CD4-positive, alpha-beta T cell treated with Interleukin-15 for 1 hour (primary cell): ENCODE data around the gene SERPINF2.
"Not testable (repeated sequence)": the region's sequence is repeated elsewhere in the genome, so short reads cannot be mapped to it uniquely, and the experiment has no call there.

Experiments
- DNase-seq: peaks from one replicate; pipeline ENCODE4 v3.0.0-alpha.2; 2020

The SERPINF2 gene

DNA sequence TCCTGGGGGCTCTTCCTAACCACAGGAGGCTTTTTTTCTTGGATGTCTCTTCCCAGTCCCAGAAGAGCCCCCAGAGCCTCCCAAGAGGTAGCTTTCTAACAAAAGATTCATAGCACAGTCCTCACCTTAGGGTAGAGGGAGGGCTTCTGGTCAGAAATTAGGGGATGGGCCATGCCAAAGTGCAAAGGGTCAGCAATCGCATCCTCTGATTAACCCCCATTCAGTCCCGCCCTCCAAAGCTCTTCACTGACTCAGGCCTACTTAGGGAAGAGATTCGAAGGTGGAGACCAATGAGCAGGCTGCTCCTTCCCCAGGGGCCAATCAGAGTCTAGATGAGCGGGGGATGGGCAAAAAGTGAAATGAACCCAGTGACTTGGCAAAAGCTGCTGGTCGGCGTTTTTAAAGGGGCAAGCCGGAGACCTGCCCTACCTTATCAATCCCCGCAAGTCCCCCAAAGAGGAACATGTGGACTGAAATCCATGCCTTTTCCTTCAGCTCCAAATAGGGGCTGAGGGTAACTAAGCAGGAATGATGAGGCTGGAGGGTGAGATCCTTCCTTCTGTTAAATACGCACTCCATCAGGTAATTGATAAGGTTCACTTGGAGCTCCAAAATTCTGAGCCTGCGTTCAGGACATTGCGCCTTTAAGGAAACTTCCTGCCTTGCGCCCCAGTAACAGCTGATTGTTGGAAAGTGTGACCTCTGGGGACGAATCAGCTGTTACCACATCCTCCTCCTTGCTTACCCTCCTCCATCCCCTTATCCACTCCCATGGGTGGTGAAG lies 25.6 kb upstream of the SERPINF2 start:
- peak; percentile 92 for DNase-seq

DNA sequence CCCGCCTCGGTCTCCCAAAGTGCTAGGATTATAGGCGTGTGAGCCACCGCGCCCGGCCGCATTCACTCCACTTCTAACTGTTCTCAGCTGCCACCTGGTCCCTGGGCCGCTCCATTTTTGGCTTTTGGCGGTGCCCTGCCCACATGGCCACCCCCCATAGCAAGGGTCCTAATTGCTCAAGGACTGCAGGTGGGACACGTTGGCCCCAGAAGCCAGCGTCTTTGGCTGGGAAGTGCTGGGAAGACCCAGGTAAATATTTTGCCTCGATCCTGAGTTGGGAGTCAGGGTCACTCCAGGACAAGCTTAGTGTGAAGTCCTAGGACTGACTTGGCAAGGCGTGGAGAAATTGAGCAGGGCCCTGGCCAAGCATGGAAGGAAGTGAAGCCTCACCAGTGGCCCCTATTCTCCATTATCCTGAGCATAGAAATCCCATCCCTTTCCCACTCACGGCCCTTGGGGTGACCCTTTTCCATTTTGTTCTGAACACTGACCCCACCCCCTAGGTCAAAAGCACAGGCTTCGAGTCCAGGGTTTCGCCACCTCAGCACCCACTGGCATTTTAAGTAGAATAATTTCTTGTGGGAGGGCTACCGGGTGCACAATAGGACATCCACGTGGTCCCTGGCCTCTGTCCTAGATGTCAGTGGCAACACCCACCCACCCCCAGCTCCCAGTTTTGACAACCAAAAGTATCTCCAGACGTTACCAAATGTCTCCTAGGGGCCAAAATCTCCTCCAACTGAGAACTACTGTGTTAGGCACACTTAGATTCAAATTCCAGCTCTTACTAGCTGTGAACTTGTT lies 24.1 kb upstream of the SERPINF2 start:
- no peak for DNase-seq

DNA sequence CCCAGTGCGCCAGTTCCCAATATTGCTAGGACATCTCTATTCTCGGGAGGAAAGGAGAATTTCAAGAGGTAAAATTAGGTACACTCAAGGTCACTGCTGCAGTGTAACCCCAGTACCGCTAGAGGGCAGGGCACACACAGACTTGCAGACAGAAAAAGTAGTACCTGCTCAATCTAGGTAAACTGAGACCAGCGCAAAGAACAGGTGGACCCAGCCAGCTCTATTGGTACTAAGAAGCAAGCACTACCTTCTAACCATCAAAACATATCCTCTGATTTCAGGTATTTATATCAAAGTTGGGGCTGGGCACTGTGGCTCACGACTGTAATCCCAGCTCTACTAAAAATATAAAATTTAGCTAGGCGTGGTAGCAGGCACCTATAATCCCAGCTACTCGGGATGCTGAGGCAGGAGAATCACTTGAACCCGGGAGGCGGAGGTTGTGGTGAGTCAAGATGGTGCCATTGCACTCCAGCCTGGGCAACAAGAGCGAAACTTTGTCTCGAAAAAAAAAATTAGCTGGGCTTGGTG lies 21.8 kb upstream of the SERPINF2 start:
- DNase-seq = peak; percentile 61

DNA sequence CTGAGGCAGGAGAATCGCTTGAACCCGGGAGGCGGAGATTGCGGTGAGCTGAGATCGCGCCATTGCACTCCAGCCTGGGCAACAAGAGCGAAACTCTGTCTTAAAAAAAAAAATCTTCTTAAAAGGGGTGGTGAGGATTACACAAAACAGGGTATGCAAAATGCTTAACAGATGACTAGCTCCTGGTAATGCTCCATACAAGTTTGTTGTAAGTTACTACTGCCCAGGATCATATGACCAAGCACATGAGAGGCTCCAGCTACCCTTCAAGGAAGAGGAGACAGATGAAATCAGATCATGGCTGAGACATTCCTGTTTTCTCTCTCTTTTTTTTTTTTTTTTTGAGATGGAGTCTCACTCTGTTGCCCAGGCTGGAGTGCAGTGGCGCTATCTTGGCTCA lies 20.6 kb upstream of the SERPINF2 start:
- not testable (repeated sequence) for DNase-seq

DNA sequence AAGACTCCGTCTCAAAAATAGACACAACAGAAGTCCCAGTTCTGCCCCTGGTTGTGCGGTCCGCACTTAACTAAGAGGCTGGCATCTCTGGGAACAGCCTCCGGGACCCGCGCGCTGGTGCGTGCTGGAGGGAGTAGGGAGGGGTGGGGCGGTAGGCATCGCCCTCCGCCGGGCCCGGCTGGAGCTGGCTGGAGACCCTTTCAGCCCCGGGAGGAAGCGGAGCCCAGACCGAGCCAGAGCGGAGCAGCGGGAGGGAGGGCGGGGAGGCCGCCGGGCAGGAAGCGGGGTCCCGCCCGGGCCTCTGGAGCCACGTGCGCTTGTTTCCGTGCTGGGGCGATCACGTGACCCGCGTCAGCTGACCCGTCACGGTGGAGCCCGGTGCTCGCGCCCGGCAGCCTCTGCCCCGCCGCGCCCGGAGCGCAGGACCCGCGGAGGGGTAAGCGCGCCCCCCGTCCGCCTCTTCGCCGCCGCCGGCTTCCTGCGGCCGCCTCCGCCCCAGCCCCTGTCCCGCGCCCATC lies 18.3 kb upstream of the SERPINF2 start, which contains the start of gene WDR81:
Gene WDR81 (plus strand): TSS at position 354 of the 518 bp plus-strand sequence. CDS start 256 bp downstream, outside the sequence.
- peak; percentile 84 for DNase-seq

DNA sequence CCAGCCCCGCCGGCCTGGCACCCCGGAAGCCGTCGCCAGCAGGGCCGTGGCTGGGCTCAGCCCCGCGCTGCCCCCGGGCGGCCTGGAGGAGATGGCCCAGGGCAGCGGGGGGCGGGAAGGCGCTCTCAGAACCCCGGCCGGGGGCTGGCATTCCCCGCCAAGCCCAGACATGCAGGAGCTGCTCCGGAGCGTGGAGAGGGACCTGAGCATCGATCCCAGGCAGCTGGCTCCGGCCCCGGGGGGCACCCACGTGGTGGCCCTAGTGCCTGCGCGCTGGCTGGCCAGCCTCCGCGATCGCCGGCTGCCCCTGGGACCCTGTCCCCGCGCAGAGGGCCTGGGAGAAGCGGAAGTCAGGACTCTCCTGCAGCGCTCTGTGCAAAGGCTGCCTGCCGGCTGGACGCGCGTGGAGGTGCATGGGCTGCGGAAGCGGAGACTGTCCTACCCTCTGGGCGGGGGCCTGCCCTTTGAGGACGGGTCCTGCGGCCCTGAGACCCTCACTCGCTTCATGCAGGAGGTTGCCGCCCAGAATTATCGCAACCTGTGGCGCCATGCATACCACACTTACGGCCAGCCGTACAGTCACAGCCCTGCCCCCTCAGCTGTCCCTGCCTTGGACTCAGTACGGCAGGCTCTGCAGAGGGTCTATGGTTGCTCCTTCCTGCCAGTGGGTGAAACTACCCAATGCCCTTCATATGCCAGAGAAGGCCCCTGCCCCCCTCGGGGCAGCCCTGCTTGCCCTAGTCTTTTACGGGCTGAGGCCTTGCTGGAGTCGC lies 17.6 kb upstream of the SERPINF2 start:
- no peak for DNase-seq

DNA sequence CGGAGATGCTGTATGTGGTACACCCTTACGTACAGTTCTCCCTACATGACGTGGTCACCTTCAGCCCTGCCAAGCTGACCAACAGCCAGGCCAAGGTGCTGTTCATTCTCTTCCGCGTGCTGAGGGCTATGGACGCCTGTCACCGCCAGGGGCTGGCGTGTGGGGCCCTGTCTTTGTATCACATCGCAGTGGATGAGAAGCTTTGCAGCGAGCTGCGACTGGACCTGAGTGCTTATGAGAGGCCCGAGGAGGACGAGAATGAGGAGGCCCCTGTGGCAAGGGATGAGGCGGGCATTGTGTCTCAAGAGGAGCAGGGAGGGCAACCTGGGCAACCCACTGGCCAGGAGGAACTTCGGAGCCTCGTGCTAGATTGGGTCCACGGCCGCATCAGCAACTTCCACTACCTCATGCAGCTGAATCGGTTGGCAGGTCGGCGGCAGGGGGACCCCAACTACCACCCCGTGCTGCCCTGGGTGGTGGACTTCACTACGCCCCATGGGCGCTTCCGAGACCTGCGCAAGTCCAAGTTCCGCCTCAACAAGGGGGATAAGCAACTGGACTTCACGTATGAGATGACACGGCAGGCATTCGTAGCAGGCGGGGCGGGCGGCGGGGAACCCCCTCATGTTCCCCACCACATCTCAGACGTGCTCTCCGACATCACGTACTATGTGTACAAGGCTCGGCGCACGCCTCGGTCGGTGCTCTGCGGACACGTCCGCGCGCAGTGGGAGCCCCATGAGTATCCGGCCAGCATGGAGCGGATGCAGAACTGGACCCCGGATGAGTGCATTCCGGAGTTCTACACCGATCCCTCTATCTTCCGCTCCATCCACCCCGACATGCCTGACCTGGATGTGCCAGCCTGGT lies 16.8 kb upstream of the SERPINF2 start:
- DNase-seq = no peak

DNA sequence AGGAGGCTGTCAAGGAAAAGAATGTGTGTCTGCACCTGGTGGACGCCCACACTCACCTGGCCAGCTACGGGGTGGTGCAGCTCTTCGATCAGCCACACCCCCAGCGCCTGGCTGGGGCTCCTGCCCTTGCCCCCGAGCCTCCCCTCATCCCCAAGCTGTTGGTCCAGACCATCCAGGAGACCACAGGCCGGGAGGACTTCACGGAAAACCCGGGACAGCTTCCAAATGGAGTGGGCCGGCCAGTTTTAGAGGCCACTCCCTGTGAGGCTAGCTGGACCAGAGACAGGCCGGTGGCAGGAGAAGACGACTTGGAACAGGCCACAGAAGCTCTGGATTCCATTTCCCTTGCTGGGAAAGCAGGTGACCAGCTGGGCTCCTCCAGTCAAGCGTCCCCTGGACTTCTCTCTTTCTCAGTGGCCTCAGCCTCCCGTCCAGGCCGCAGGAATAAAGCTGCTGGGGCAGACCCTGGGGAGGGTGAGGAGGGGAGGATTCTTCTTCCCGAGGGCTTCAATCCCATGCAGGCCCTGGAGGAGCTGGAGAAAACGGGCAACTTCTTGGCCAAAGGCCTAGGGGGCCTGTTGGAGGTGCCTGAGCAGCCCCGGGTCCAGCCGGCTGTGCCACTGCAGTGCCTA lies 15.9 kb upstream of the SERPINF2 start:
- no peak for DNase-seq

DNA sequence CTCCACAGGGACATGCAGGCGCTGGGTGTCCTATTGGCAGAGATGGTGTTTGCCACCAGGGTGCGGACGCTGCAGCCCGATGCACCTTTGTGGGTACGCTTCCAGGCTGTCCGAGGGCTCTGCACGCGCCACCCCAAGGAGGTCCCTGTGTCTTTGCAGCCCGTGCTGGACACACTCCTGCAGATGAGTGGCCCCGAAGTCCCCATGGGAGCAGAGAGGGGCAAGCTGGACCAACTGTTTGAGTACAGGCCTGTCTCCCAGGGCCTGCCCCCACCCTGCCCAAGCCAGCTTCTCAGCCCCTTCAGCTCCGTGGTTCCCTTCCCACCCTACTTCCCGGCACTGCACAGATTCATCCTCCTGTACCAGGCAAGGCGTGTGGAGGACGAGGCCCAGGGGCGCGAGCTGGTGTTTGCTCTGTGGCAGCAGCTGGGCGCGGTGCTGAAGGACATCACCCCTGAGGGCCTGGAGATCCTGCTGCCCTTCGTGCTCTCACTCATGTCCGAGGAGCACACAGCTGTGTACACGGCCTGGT lies 15.3 kb upstream of the SERPINF2 start:
- no peak for DNase-seq

DNA sequence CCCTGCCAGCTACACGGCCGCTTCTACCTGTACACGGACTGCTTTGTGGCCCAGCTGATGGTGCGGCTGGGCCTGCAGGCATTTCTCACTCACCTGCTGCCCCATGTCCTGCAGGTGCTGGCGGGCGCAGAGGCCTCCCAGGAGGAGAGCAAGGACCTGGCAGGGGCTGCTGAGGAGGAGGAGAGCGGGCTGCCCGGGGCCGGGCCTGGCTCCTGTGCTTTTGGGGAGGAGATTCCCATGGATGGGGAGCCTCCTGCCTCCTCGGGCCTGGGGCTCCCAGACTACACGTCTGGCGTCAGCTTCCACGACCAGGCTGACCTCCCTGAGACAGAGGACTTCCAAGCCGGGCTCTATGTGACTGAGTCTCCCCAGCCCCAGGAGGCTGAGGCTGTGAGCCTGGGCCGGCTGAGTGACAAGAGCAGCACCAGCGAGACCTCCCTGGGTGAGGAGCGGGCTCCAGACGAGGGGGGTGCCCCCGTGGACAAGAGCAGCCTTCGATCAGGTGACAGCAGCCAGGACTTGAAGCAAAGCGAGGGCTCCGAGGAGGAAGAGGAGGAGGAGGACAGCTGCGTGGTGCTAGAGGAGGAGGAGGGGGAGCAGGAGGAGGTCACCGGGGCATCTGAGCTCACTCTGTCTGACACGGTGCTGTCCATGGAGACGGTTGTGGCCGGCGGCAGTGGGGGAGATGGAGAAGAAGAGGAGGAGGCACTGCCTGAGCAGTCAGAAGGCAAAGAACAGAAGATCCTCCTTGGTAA lies 14.6 kb upstream of the SERPINF2 start:
- DNase-seq = no peak

DNA sequence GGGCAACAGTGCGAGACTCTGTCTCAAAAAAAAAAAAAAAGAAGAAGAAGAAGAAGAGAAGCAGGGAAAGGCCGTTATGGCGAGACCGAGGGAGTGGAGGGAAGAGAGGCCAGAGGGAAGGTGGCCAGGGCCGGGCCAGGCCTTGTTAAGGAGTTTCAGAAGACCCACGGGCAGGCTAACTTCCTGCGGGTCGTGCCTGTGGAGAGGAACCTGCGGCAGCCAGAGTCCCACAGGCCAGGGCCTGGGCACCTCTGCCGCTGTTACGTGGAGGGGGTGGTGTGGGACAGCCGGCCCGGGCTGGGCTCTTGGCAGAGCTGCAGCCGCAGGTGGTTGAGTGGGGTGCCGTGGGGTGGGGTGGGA lies 12.7 kb upstream of the SERPINF2 start:
- no peak for DNase-seq

DNA sequence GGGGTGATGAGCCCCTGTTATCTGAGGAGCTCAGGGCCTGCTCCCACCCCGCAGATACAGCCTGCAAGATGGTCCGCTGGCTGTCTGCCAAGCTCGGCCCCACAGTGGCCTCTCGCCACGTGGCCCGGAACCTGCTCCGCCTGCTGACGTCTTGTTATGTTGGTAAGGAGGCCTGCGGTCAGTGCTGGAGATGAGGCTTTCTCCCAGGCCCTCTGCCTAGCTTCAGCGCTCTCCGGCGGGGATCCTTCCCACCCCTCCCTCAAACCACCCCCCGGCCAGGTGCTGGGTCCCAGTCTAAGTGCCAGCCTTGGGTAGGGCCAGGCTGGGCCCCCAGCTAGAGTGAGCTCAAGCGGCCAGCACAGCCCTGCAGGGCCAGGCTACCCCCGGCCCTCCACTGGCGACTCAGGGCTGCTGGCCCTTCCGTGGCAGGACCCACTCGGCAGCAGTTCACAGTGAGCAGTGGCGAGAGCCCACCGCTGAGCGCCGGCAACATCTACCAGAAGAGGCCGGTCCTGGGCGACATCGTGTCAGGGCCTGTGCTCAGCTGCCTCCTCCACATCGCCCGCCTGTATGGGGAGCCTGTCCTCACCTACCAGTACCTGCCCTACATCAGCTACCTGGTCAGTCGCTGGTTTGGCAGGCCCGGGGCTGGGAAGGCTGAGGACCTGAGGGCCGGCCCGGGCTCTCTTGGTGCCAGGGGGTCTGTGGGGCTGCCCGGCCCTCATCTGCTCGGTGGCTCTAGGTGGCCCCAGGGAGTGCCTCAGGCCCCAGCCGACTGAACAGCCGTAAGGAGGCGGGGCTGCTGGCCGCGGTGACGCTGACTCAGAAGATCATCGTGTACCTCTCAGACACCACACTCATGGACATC lies 12.1 kb upstream of the SERPINF2 start:
- DNase-seq = no peak

DNA sequence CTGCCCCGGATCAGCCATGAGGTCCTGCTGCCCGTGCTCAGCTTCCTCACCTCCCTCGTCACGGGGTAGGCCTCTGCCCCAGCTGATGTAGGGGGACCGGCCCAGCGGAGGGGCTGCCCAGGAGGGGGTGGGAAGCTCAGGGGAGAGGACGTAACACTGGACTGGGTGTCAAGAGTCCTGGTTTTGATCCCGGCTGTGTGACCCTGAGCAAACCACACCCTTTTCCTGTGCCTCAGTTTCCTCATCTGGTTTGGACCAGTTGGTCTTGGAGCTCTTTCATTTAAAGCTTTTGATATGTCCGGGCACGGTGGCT lies 11.5 kb upstream of the SERPINF2 start:
- no peak for DNase-seq

DNA sequence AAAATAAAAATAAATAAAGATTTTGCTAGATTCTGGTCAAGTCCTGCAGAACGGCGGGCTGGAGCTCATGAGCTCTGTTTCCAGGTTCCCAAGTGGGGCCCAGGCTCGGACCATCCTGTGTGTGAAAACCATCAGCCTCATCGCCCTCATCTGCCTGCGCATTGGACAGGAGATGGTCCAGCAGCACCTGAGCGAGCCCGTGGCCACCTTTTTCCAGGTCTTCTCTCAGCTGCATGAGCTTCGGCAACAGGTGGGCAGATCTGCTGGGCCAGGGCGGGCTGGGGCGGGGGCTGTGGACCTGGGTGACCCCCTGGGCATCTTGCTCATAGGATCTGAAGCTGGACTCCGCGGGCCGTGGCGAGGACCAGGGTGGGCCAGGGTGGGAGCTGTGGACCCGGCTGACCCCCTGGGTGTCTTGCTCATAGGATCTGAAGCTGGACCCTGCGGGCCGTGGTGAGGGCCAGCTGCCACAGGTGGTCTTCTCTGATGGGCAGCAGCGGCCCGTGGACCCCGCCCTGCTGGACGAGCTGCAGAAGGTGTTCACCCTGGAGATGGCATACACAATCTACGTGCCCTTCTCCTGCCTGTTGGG lies 10.3 kb upstream of the SERPINF2 start:
- no peak for DNase-seq

DNA sequence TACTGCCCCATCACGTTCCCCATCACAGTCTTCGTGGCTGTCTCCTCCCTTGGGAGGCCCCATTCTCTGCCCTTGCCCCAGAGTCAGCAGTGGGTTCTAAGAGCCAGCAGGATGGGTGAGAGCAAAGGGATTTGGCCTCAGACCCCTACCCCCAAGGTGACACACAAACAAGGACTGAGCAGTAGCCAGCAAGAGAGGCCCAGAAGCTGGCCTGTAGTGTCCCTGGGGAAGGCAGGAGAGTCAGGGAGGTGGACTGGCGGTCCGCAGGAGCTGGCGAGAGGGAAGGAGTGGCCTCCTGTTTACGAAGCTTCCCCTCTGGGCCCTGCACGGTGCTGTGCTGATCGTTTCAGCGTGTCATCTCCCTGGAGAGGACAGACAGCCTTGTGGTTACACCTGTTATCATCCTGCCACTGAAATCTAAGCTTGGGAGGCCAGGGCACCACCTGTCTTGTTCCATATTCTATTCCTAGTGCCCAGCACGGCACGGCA lies 9.8 kb upstream of the SERPINF2 start:
- DNase-seq = no peak

DNA sequence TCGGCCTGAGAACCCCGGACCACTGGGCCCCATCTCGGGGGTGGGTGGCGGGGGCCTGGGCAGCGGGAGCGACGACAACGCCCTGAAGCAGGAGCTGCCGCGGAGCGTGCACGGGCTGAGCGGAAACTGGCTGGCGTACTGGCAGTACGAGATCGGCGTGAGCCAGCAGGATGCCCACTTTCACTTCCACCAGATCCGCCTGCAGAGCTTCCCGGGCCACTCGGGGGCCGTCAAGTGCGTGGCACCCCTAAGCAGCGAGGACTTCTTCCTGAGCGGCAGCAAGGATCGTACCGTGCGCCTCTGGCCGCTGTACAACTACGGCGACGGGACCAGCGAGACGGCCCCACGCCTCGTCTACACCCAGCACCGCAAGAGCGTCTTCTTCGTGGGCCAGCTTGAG lies 8.9 kb upstream of the SERPINF2 start:
- no peak for DNase-seq

DNA sequence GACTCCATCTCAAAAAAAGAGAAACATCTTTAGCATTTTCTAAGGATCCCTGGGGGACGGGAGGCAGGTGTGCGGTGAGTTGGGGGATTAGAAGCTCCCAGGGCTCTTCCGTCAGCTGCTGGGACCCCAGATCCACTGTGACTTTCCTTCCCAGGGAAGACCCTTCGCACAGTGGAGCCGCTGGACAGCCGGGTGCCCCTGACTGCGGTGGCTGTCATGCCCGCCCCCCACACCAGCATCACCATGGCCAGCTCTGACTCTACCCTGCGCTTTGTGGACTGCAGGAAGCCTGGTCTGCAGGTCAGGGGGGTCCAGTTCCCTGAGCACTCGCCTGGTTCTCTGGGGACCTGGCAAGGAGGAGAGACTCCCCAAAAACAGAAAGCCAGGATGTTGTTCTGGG lies 7.3 kb upstream of the SERPINF2 start:
- no peak for DNase-seq

DNA sequence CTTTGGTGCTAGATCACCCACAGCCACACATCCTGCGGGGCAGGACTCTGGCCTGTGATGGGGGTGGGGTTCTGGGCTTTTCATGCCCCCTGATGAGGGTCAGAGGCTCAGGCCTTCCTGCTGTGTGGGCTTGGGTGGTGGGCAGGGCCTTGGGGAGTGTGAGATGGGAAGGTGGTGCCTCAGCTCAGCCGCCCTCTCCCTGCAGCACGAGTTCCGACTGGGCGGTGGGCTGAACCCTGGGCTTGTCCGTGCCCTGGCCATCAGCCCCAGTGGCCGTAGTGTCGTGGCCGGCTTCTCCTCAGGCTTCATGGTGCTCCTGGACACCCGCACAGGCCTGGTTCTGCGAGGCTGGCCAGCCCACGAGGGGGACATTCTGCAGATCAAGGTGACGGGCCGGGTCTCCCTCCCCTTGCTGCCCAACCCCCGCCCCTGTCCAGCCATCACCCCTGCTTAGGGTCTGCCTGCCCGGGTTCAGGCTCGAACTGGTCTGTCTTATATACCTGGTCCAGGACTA lies 6.8 kb upstream of the SERPINF2 start:
- no peak for DNase-seq
